ENCODE measurements around the gene OR7E24.

The OR7E24 gene

DNA sequence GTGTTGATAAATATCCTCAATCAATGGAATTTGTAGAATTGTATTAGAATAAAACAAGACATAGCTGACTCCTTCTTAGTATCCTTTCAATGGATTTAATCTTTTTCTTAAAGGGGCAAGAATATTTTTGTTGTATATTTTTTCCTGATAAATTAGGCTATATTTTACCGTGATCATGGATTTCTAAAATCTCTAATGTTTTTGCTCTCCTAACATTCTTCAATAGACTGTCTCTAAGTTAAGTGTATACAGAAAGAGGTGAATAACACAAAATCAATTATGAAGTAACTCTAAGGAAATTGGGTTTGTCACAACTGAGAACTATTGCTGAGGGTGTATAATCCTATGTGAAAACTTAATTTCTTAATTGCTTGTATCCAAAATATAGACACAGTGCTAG is at the start of gene OR7E24:
Gene OR7E24 (plus strand): TSS at position 301 of the 400 bp plus-strand sequence. CDS start 114 bp downstream, outside the sequence.
- no peak for DNase-seq

DNA sequence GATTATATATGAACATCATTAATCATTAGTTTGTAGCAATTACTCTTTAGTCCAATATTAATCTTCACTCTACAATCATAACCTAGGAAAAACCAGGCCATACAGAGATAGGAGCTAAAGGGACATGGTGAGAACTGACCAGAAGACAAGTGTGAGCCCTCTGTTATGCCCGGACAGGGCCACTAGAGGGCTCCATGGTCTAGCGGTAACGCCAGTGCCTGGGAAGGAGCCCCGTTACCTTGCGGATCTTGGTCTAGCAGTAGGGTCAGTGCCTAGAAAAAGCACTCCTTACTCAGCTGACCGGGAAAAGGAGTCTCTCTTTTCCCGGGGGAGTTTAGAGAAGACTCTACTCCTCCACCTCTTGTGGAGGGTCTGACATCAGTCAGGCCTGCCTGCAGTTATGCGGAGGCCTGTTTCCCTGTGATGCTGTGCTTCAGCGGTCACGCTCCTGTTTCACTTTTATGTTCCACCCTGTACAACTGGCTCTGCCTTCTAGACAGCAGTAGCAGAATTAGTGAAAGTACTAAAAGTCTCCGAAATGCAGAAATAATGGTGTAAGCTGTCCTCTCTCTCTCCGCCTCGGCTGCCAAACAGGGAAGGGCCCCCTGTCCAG is 45.1 kb upstream of the OR7E24 start:
- peak; percentile 69 for DNase-seq

DNA sequence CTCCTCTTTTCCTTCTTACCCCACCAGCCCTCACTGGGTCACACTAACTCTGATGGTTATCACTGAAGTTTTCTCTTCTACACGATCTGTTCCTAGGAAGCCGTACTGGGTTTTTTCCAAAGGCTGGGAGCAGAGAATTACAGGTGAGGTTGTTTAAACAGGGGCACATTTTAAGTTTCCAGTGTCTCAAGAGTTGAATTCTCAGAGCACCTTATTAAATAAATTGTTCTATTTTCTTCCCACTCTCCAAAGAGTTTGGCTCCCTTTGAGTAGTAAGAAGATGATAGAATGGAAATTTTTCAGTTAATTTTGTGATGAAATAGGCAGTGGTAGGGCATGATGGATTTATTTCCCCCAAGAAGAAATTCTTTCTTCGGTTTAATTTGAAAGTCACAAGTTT is 31.2 kb upstream of the OR7E24 start, which contains the start of gene OR7D4:
Gene OR7D4 (minus strand): TSS at position 101 of the 400 bp plus-strand sequence. CDS start 4,752 bp downstream, outside the sequence.
- DNase-seq = no peak

- DNase-seq = no peak
Observed at GRCh38 chr19:9251236-9251635, 506 bp downstream of the OR7E24 start.

DNA sequence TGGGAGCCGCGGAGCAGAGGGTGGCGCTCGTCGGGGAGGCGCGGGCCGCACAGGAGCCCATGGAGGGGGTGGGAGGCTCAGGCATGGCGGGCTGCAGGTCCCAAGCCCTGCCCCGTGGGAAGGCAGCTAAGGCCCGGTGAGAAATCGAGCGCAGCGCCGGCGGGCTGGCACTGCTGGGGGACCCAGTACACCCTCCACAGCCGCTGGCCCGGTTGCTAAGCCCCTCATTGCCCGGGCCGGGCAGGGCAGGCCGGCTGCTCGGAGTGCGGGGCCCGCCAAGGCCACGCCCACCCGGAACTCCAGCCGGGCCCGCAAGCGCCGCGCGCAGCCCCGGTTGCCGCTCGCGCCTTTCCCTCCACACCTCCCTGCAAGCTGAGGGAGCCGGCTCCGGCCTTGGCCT is 32.8 kb downstream of the OR7E24 start:
- peak; percentile 14 for DNase-seq

DNA sequence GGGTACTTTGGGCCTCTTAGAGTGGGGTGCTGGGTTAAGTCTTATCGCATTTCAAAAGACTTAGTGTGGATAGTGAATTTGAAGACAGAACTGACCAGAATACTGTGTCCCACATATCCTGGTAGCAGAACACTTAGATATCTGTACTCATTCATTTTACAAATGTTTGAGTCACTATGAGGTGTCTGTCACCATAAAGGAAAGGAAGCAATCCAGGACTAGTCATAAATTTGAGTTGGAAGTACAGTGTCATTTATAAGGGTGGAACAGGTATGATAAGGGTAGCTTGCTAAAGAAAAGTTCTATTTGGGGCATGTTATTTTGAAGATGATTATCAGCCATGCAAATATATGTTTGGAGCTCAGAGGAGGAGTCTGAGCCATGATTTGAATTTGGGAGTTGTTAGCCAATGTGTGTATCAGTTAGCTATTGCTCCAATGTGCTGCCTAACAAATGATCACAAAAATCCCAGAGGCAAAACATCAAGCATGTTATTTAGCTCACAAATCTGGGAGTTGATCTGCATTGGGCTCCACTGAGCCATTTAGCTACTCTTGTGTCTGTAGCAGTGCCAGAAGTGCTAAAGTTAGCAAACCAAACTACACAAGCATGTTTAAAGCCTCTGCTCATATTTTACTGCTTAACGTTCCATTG is 38.6 kb downstream of the OR7E24 start:
- no peak for DNase-seq

GRCh38 chr19:9295411-9295849 is 44.7 kb downstream of the OR7E24 start:
- DNase-seq = no peak

- DNase-seq = no peak
Observed at GRCh38 chr19:9296336-9296735, 45.6 kb downstream of the OR7E24 start.

Data from CD4-positive, alpha-beta T cell treated with Interleukin-17A for 4 hours (primary cell).